Transverse colon (tissue), 4 donors: ENCODE data around the gene PRDM12.

Source experiments
- POLR2AphosphoS5 ChIP-seq, 3 donors: sonication (generic); formaldehyde crosslinking; IDR thresholded peaks; one replicate each; pipeline ENCODE4 v1.6.1; 2016; ENCODE audit warnings: antibody characterized with exemption in 3 of 3
- TF ChIP-seq, protein P1 (sequence below), 5 experiments: fragments of 200-600 bp in 3 of 5; fragments of 450-650 bp in 2 of 5; sonication (generic) in 3 of 5; IDR thresholded peaks; 1 replicate in 2 of 5; 2 replicates in 3 of 5; pipeline ENCODE4 v1.5.1; 2016 to 2017; ENCODE audit warnings: antibody characterized with exemption in 5 of 5, inconsistent platforms in 3 of 5, mild to moderate bottlenecking in 2 of 5, moderate library complexity in 1 of 5

DNA sequence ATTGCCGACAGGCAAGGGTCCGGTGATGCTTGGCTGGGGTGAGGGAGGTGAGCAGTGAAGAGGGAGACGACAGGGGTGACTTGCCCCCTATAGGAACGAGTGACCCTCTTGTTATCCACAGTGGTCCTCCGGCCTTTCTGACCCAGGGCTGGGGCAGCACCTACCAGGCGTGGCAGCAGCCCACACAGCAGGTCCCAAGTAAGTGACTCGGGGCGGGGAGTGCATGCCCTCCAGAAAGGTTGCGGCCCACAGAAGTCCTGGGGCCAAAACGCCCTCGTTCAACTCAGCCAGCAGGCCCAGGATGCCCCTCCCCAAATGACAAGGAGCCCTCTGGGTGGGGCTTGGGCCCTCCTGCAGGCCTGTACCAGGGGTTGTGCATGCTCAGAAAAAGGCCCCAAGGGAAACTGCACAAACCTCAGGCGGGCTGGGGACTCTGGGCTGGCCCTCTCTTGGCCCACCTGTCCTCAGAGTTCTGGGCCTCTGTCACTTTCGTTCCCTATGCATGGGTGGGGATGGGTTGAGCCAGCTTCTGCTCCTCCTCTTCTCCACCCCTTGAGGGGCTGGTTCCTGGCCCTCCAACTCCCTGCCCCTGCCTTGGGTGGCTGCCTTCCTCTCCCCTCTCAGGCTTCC is 32.2 kb upstream of the PRDM12 start:
- TF ChIP-seq, protein P1, sequence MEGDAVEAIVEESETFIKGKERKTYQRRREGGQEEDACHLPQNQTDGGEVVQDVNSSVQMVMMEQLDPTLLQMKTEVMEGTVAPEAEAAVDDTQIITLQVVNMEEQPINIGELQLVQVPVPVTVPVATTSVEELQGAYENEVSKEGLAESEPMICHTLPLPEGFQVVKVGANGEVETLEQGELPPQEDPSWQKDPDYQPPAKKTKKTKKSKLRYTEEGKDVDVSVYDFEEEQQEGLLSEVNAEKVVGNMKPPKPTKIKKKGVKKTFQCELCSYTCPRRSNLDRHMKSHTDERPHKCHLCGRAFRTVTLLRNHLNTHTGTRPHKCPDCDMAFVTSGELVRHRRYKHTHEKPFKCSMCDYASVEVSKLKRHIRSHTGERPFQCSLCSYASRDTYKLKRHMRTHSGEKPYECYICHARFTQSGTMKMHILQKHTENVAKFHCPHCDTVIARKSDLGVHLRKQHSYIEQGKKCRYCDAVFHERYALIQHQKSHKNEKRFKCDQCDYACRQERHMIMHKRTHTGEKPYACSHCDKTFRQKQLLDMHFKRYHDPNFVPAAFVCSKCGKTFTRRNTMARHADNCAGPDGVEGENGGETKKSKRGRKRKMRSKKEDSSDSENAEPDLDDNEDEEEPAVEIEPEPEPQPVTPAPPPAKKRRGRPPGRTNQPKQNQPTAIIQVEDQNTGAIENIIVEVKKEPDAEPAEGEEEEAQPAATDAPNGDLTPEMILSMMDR (IDR thresholded peaks at IDR 0.05): no peak
- no peak for TF ChIP-seq POLR2AphosphoS5 (IDR thresholded peaks at IDR 0.05)
